HEK293 (cell line): Measurements from ENCODE around the gene LTO1.
A peak's percentile ranks its signal among the peaks of the same experiment; 100 is the strongest.

ENCODE experiments used
- CTCF ChIA-PET: fragments of 350-600 bp; formaldehyde crosslinking; extraction: SDS; loops from one replicate; lab custom pipeline; 2021; ENCODE audit warnings: antibody characterized with exemption; lab: Yijun Ruan, JAX
- POLR2A ChIA-PET: fragments of 300-600 bp; formaldehyde crosslinking; extraction: SDS; loops from one replicate; lab custom pipeline; 2020; ENCODE audit warnings: antibody characterized with exemption, inconsistent platforms; lab: Yijun Ruan, JAX
- H3K27ac ChIP-seq: fragments of 200-500 bp; sonication (Bioruptor generic); 2 replicates; pipeline ENCODE4 v1.5.1; 2014; ENCODE audit warnings: low read depth, low read length, control low read depth, inconsistent platforms; ENCODE audit errors: extremely low read depth
- H3K36me3 ChIP-seq, 2 experiments: fragments of 200-500 bp in 1 of 2; sonication (Bioruptor generic) in 1 of 2; 1 replicate in 1 of 2; 2 replicates in 1 of 2; pipeline ENCODE4 v1.5.1; 2014 to 2017; ENCODE audit warnings: inconsistent platforms in 2 of 2, low read length in 2 of 2; ENCODE audit not compliant: control insufficient read depth in 2 of 2, insufficient read depth in 1 of 2
- H3K4me1 ChIP-seq: fragments of 200-500 bp; sonication (Bioruptor generic); 2 replicates; pipeline ENCODE4 v1.5.1; 2014; ENCODE audit warnings: mild to moderate bottlenecking, low read length, inconsistent platforms; ENCODE audit not compliant: control insufficient read depth, insufficient read depth
- H3K4me3 ChIP-seq: 2 replicates; pipeline ENCODE4 v1.5.1; 2011; ENCODE audit warnings: low read depth, mild to moderate bottlenecking, control low read depth, low read length, moderate library complexity
- H3K9me3 ChIP-seq: fragments of 200-500 bp; sonication (Bioruptor generic); 2 replicates; pipeline ENCODE4 v1.5.1; 2014; ENCODE audit warnings: low read depth, low read length, inconsistent platforms; ENCODE audit not compliant: control insufficient read depth, insufficient read depth
- FEZF1 ChIP-seq: fragments of 450-650 bp; formaldehyde crosslinking; IDR thresholded peaks from 2 replicates; pipeline ENCODE4 v1.5.1; 2016; ENCODE audit warnings: missing biosample characterization, missing genetic modification characterization
- GFI1B ChIP-seq: fragments of 450-650 bp; formaldehyde crosslinking; IDR thresholded peaks from 2 replicates; pipeline ENCODE4 v1.5.1; 2016; ENCODE audit warnings: missing biosample characterization, missing genetic modification characterization
- GLI2 ChIP-seq: fragments of 450-650 bp; formaldehyde crosslinking; IDR thresholded peaks from 2 replicates; pipeline ENCODE4; 2017; ENCODE audit warnings: missing biosample characterization, missing genetic modification characterization, low read depth, borderline replicate concordance
- PRDM1 ChIP-seq: fragments of 450-650 bp; formaldehyde crosslinking; IDR thresholded peaks from 2 replicates; pipeline ENCODE4; 2016; ENCODE audit warnings: missing biosample characterization, missing genetic modification characterization
- PRDM2 ChIP-seq: fragments of 450-650 bp; formaldehyde crosslinking; IDR thresholded peaks from 2 replicates; pipeline ENCODE4 v1.5.1; 2016; ENCODE audit warnings: missing biosample characterization, missing genetic modification characterization, borderline replicate concordance
- RBAK ChIP-seq: fragments of 450-650 bp; formaldehyde crosslinking; IDR thresholded peaks from 2 replicates; pipeline ENCODE4 v1.5.1; 2016; ENCODE audit warnings: missing biosample characterization, missing genetic modification characterization
- SCRT2 ChIP-seq: fragments of 450-650 bp; formaldehyde crosslinking; IDR thresholded peaks from 2 replicates; pipeline ENCODE4 v1.5.1; 2016; ENCODE audit warnings: missing biosample characterization, missing genetic modification characterization
- ZFHX2 ChIP-seq: fragments of 450-650 bp; formaldehyde crosslinking; conservative IDR thresholded peaks from 2 replicates; pipeline ENCODE4 v1.5.1; 2016; ENCODE audit warnings: missing biosample characterization, missing genetic modification characterization
- ZNF146 ChIP-seq: fragments of 450-650 bp; formaldehyde crosslinking; IDR thresholded peaks from 2 replicates; pipeline ENCODE4 v1.5.1; 2016; ENCODE audit warnings: missing biosample characterization, missing genetic modification characterization
- ZNF266 ChIP-seq: fragments of 450-650 bp; formaldehyde crosslinking; IDR thresholded peaks from 2 replicates; pipeline ENCODE4 v1.5.1; 2016; ENCODE audit warnings: missing biosample characterization, missing genetic modification characterization, low read depth
- ZNF292 ChIP-seq: fragments of 450-650 bp; formaldehyde crosslinking; IDR thresholded peaks from 2 replicates; pipeline ENCODE4 v1.5.1; 2016; ENCODE audit warnings: low read depth, missing biosample characterization, missing genetic modification characterization, borderline replicate concordance
- ZNF501 ChIP-seq: fragments of 450-650 bp; formaldehyde crosslinking; IDR thresholded peaks from 2 replicates; pipeline ENCODE4 v1.5.1; 2016; ENCODE audit warnings: missing biosample characterization, missing genetic modification characterization
- ZNF529 ChIP-seq: fragments of 450-650 bp; formaldehyde crosslinking; IDR thresholded peaks from 2 replicates; pipeline ENCODE4 v1.5.1; 2017; ENCODE audit warnings: missing genetic modification characterization, missing biosample characterization; ENCODE audit not compliant: insufficient replicate concordance
- ZNF548 ChIP-seq: fragments of 450-650 bp; formaldehyde crosslinking; IDR thresholded peaks from 2 replicates; pipeline ENCODE4 v1.5.1; 2016; ENCODE audit warnings: missing biosample characterization, missing genetic modification characterization
- ZNF555 ChIP-seq: fragments of 450-650 bp; formaldehyde crosslinking; conservative IDR thresholded peaks from 2 replicates; pipeline ENCODE4 v1.5.1; 2017; ENCODE audit warnings: missing biosample characterization, mild to moderate bottlenecking, missing genetic modification characterization, inconsistent platforms
- ZNF596 ChIP-seq: fragments of 450-650 bp; IDR thresholded peaks from 2 replicates; pipeline ENCODE4 v1.5.0; 2018; ENCODE audit warnings: missing biosample characterization, mild to moderate bottlenecking, missing genetic modification characterization, moderate library complexity
- ZNF600 ChIP-seq: fragments of 450-650 bp; formaldehyde crosslinking; IDR thresholded peaks from 2 replicates; pipeline ENCODE4 v1.5.1; 2016; ENCODE audit warnings: missing biosample characterization, missing genetic modification characterization
- ZNF621 ChIP-seq: fragments of 450-650 bp; formaldehyde crosslinking; IDR thresholded peaks from 2 replicates; pipeline ENCODE4 v1.5.1; 2017; ENCODE audit warnings: missing biosample characterization, missing genetic modification characterization
- ZNF670 ChIP-seq: fragments of 450-650 bp; formaldehyde crosslinking; IDR thresholded peaks from 2 replicates; pipeline ENCODE4 v1.5.1; 2016; ENCODE audit warnings: missing biosample characterization, missing genetic modification characterization, low read depth
- ZNF837 ChIP-seq: fragments of 450-650 bp; formaldehyde crosslinking; IDR thresholded peaks from 2 replicates; pipeline ENCODE4 v1.5.1; 2016; ENCODE audit warnings: missing biosample characterization, missing genetic modification characterization
- ZNF843 ChIP-seq: fragments of 450-650 bp; formaldehyde crosslinking; IDR thresholded peaks from 2 replicates; pipeline ENCODE4 v1.5.1; 2016; ENCODE audit warnings: missing biosample characterization, missing genetic modification characterization
- TF ChIP-seq, protein P1 (sequence below): fragments of 450-650 bp; formaldehyde crosslinking; IDR thresholded peaks from 2 replicates; pipeline ENCODE4 v1.5.1; 2017; ENCODE audit warnings: missing biosample characterization, missing genetic modification characterization
- TF ChIP-seq, protein P2 (sequence below): fragments of 450-650 bp; formaldehyde crosslinking; IDR thresholded peaks from 2 replicates; pipeline ENCODE4 v1.5.1; 2016; ENCODE audit warnings: missing biosample characterization, missing genetic modification characterization

The LTO1 gene

GRCh38 chr11:69637198-69637940 lies 37.8 kb downstream of the LTO1 start:
- Histone ChIP-seq H3K4me3 (no peak overlapping the region), H3K4me1 (no peaks in the 10 kb centered on the region)
- ChIA-PET CTCF (interaction anchor here (0.6 to 0.7 kb wide), 2 partner anchors 65 to 71 kb away, joined by 3 read pairs; no protein-coding TSS in a partner anchor), POLR2A (no interaction called here)
- no peak for TF ChIP-seq ZNF266 (tag by site-specific recombination)
- TF ChIP-seq, protein P1, sequence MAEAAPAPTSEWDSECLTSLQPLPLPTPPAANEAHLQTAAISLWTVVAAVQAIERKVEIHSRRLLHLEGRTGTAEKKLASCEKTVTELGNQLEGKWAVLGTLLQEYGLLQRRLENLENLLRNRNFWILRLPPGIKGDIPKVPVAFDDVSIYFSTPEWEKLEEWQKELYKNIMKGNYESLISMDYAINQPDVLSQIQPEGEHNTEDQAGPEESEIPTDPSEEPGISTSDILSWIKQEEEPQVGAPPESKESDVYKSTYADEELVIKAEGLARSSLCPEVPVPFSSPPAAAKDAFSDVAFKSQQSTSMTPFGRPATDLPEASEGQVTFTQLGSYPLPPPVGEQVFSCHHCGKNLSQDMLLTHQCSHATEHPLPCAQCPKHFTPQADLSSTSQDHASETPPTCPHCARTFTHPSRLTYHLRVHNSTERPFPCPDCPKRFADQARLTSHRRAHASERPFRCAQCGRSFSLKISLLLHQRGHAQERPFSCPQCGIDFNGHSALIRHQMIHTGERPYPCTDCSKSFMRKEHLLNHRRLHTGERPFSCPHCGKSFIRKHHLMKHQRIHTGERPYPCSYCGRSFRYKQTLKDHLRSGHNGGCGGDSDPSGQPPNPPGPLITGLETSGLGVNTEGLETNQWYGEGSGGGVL (tag by site-specific recombination), result no peak
- peak; percentile 30; the same call in 1 of the 2 replicates for TF ChIP-seq SCRT2 (tag by site-specific recombination)
- TF ChIP-seq FEZF1, result no peak
- TF ChIP-seq ZNF501 (tag by site-specific recombination), result no peak
- no peak for TF ChIP-seq ZNF555 (tag by site-specific recombination)
- TF ChIP-seq ZNF146, result no peak
- TF ChIP-seq, all 188 proteins: peak for 1
- Histone ChIP-seq H3K27ac (no peak overlapping the region; the same call in 1 of the 2 replicates), H3K9me3 (no peaks in the 10 kb centered on the region), H3K36me3 (no peaks in the 10 kb centered on the region)

DNA sequence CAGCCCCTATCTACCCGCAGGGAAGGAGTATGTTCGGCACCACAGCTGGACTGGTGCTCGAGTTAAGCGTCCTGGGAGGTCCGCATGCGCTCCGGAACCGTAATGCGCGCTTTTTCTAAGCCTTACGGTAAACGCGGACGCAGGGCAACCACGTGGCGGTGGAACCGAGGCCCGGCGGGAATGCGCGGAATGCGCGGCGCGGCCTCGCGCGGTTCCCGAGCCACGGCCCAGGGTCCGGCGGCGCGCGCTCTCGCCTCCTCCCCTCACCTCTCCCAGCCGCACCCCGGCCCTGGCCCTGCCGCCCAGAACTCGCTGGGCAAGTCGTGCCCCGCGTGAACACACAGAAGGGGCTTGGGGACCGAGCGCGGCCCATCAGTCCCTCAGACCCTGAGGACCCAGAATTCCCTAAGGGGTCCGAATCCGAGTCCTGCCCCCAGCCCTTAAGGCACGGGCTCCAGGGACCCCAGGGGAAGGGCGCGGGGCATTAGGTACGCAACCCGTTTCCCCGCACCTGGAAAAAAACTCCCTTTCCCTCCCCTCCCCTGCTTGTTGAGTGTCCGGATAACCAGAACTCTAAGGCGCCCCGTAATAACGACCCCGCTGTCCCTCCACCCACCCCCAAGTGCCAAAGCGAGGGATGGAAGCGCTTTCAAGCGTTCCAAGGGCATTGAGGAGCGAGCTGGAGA lies 38.5 kb downstream of the LTO1 start:
- CTCF ChIA-PET, result no interaction called here
- no peak overlapping the region for H3K4me3 ChIP-seq
- H3K9me3 ChIP-seq, result no peaks in the 10 kb centered on the region
- TF ChIP-seq ZNF600 (tag by site-specific recombination), result no peak
- no peak for TF ChIP-seq ZNF837 (tag by site-specific recombination)
- TF ChIP-seq ZNF529 (tag by site-specific recombination), result no peak
- TF ChIP-seq GFI1B (tag by site-specific recombination), result no peak
- no peak for TF ChIP-seq ZNF292 (tag by site-specific recombination)
- no peak for TF ChIP-seq RBAK
- TF ChIP-seq PRDM1 (tag by site-specific recombination), result no peak
- TF ChIP-seq, protein P2, sequence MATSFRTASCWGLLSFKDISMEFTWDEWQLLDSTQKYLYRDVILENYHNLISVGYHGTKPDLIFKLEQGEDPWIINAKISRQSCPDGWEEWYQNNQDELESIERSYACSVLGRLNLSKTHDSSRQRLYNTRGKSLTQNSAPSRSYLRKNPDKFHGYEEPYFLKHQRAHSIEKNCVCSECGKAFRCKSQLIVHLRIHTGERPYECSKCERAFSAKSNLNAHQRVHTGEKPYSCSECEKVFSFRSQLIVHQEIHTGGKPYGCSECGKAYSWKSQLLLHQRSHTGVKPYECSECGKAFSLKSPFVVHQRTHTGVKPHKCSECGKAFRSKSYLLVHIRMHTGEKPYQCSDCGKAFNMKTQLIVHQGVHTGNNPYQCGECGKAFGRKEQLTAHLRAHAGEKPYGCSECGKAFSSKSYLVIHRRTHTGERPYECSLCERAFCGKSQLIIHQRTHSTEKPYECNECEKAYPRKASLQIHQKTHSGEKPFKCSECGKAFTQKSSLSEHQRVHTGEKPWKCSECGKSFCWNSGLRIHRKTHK (tag by site-specific recombination), result no peak
- no peak for TF ChIP-seq ZNF621 (tag by site-specific recombination)
- TF ChIP-seq ZNF843 (tag by site-specific recombination), result no peak
- TF ChIP-seq ZNF596 (tag by site-specific recombination), result no peak
- no peak for TF ChIP-seq ZNF548 (tag by site-specific recombination)
- no peak for TF ChIP-seq PRDM2 (tag by site-specific recombination)
- no peak for TF ChIP-seq ZFHX2
- no peak for TF ChIP-seq GLI2 (tag by site-specific recombination)
- no peak for TF ChIP-seq ZNF670 (tag by site-specific recombination)
- TF ChIP-seq ZNF501 (tag by site-specific recombination), result no peak
- H3K4me1 ChIP-seq, result no peaks in the 10 kb centered on the region
- POLR2A ChIA-PET, result no interaction called here
- H3K27ac ChIP-seq, result no peak overlapping the region
- no peaks in the 10 kb centered on the region for H3K36me3 ChIP-seq
